ENCODE measurements around the gene HS1BP3.

HS1BP3 gene

DNA sequence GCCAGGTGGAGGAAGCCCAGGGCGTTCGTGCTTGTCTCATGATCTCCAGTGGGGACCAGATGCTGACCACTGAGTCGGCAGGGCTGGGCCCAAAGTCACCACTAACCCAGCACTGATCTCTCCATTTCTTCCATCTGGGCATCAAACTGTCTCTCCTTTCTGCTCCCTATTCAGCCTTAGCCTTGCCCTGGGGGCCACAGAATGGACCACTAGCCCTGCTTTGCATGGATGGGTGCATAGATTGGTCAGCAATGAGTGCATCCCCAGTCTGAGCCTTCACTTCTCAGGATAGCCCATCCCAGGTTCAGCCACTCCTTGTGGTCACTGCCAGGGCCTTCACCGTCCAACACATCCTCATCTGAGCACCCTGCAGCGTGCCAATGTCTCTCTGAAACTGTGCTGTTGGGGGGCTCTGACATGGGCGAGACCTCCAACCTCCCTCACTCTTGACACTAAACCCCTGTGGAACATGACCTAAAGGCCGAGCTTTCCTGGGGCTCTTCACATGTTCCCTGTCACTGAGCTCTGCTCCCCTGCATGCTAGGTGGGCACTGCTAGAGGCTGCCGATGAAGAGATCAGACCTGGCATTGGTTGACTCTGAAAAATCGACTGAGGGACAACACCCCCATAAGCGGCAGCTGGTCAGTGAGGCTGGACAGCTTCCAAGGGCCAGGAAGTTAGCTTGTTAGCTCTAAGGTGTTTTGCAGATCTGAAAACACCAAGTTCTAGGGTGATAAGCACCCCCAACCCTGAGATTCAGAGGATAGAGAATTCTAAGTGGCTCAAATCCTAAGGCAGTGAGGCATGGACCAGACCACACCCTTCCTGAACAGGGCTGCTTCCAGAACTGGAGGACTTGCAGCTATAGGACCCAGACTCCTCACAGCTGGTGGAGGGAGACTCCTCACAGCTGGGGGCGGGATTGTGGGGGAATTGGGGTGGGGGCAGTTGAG, 61.7 kb downstream of the HS1BP3 start:
- DNase-seq (ENCODE audit: low read depth in 2 of 2), result no peak

DNA sequence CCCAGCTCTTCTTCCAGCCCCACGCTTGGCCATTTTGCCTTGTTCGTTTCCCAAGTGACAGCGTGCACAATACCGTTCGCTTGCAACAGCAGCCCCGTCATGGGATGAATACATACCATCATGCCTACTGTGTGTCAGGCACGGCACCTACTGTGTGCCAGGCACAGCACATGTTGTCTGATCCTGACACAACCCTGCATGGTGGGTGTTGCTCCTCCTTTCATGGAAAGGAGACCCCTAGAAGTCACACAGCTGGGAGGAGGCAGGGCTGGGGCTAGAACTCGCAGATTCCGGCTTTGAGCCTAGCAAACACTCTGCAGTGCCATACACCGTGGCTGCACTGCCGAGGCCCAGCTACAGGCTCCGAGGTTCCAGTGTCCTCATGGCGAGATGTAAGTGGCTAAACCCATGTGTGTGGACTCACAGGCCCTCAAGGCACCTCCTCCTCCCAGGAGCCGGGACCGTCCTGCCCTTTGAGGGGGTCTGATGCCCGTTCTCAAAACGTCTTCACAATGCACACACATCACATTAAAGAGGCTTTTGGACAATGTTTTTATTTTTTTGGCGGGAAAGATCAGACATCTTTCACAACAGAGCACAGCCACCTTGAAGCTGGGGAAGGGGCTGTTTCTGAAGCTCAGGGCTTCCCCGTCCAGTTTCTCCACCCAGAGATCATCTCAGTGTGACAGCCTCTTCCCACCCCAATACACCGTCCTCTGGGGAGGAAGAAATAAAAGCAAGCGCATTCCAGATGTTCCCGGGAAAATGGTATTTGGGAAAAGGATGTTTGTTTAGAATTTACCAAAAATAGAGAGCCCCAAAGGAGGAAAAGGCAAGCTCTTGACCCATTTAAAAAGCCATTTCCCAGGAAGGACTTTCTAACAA, 64.9 kb downstream of the HS1BP3 start:
- DNase-seq (ENCODE audit: low read depth in 2 of 2), result no peak

DNA sequence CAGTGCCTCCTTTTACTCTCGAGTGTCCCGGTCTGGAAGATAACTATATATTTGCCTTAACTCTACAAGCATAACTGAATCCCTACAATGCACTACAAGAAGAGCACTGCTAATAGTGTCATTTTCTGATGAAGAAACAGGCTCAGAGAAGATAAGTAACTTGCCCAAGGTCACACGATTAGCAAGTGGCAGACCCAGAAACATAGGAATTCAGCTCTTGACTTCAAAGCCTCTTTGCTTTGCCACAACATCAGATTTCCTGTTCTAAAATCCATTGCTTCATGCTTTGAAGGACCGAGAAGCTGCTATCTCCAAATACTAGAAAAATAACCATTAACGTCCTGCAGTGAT, 65.6 kb downstream of the HS1BP3 start:
- DNase-seq (ENCODE audit: low read depth in 2 of 2), result no peak

DNA sequence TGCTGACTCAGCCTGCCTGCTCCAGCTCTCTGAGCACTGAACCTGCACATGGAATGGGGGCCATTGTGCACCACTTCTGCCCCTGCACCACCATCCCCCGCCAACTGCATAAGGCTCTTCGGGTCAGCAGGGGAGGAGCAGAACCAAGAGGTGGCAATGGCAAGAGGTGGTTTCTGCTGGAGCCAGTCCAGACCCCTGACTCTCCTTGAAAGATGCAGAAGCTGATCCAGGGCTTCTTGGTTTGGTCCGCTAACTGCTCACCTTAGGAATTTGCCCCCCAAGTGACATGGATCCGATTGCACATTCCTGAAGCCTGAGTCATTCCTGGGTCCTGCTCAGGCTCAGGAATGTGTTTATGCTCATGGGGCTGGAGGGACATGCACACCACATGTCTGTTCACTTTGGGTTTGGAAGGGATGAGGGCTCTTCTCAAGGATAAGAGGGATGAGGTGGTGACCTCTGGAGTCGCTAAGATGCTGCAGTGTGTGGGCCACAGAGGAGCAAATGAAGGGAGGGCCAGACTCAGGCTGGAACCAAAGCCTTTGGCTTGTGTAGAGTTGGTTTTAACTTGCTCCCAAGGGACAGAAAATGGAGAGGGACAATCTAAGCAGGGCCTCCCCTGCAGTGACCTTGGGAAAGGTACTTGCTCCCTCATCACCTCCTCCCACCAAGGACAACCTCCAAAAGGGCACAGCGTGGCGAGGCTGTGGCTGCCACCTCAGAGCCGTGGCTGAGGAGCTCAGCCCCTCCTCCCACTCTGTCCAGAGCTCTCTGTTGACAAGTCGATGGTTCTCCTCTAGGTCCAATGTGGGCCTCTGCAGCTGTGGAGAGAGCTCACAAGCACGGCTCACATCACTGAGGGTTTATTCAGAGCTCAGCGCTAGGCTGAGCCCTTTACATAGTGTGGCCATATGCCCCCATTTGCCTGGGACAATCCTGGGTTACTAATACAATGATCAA, 66.2 kb downstream of the HS1BP3 start:
- no peak for DNase-seq (ENCODE audit: low read depth in 2 of 2)

DNA sequence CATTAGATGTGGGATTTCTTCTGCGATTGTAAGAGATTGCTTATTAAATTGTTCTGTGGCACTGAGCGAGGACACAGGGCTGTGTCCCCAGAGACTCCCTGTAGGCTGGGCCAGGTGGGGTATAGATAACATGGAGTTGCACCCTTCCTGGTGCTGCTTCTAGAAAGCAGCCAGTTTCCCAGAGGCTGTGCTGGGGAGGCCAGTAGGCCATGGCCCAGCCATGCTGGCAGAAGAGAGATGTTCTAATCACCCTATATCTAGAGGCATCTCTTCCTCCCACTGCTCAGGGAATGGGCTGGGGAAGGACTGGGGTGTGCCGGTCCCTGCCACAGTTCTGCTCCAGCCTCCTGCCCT, 66.9 kb downstream of the HS1BP3 start:
- no peak for DNase-seq (ENCODE audit: low read depth in 2 of 2)

DNA sequence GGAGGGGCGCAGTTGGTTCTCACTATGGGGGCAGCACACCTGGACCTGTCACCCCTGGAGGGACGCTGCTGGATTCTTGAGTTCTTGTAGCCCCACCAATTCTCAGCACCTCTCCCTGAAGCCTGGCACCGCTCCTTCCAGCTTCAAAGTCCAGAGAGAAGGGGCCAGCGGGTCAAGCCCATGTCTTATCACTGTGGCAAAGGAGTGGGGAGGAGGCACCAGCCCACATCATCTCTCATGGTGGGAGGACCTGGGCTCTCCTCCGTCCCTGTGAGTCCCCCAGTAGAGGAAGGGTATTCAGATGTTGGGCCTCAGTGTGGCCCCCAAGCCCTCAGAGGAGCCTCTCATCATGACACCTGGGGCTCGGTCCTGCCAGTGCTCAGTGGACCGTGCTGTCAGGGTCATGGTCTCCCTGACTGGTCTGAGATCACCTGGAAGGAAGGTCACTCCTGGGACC, 67.4 kb downstream of the HS1BP3 start:
- DNase-seq (ENCODE audit: low read depth in 2 of 2), result no peak

DNA sequence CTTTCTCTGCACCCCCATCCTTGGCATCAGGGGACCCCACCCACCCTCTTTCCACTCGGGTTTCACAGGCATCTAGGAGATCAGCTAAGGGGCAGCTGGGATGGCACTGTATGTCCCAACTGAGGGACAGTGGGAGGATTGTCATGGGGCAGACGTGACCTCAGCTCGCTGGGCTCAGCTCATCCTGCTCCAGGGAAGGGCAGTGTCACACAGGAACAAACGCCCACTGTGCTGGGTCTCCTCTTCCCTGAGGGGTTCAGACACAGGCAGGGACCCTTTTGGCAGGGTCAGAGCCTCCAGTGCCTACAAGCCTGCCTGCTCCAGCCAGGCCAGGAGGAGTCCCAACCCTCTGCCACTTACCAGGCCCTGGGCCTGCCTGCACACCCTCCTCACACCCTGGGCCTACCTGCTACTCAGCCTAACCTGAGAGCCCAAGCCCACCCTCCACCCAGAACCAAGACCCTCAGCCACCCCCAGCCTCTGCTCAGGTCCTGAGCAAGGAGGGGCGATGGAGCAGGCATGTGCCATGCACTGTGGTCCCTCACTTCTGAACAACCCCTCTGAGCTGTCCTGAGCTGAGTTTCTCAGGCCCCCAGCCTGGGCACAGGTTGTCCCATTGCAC, 68.2 kb downstream of the HS1BP3 start:
- no peak for DNase-seq (ENCODE audit: low read depth in 2 of 2)

DNA sequence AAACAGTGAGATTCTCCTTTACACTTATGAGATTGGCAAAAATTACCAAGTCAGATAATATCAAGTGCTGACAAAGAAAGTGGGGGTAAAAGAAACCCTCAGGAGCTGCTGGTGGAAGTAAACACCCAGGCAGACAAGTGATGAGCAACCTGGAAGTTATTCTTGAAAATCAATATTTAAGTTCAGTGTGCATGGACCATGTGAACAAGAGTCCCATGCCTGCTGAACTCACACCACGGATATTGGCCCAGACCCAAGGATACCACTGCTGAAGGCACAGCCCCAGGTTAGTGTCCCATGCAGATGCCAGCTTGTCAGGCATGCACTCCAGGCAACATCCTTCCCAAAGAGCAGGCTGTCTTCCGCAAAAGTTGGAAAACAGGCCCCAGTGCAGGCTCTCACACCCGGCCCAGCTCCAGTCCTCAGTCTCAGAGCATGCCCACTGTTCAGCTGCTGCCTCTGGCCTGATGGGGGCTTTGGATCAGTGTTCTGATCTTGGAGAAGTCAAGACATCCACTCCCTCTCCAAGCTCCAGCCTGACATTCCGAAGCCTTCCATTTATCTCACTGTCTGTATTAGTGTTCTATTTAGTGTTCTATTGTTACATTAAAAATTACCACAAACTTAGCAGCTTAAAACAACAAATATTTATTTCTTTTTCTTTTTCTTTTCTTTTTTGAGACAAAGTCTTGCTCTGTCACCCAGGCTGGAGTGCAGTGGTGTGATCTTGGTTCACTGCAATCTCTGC, 70.0 kb downstream of the HS1BP3 start:
- DNase-seq (ENCODE audit: low read depth in 2 of 2), result no peak

DNA sequence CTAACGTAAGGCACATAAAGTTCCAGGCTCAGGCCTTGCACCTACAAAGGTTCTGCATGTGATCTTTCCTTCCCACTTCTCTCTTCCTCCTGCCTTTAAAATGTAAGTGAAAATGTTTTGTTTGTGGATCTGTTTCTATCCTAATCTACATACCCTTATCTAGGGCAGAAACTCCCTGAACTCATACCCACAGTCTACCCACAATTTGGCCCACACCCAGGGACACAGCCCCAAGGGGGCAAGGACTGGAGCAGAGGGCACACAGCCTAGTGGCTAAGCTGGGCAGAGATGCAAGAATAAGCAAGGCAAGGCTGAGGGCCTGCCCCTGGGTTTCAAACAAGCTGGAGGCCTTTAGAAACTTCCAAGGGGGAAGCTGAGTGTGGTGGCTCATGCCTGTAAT, 71.0 kb downstream of the HS1BP3 start:
- DNase-seq (ENCODE audit: low read depth in 2 of 2), result no peak

DNA sequence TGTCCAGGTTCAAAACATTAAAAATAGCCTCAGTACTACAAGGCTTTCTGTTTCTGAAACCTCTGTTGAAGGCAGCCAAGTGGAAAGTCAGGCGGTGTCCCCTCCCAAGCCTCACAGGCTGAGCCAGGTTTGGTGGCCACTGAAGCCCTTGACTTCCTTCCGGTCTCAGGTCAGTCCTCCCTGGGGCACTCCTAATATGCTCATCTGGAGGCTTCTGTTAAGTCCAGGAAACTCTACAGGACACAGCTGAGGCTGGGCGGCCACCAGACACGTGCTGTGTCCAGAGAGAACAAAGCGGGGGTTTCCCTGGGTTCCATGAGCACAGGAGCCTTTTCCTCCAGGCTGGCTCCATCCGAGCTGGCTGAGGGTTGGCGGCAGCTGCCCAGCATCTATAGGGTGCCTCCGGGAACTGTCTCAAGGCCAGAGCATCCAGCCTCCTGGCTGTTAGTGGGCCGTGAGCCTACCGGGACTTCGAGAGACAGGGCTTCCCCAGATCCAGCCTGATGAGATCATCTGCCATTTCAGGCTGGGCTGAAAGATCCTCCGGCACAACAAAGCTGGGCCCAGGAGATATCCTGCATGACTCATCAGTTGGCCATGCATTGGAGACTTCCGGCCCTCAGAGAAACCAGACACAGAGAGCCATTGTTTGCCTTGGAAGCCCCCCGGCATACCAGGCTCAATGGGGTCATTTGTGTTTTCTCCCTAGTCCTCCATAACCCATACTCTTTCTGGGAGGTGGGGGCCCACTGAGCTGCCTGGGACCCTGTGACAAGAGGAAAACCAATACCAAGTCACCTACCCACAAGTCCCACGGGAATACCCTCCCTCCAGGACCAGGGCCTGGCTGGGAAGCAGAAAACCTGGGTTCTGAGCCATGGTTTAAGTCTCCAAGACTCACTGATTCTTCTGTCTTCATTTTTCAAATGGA, 71.7 kb downstream of the HS1BP3 start:
- DNase-seq (ENCODE audit: low read depth in 2 of 2), result no peak

DNA sequence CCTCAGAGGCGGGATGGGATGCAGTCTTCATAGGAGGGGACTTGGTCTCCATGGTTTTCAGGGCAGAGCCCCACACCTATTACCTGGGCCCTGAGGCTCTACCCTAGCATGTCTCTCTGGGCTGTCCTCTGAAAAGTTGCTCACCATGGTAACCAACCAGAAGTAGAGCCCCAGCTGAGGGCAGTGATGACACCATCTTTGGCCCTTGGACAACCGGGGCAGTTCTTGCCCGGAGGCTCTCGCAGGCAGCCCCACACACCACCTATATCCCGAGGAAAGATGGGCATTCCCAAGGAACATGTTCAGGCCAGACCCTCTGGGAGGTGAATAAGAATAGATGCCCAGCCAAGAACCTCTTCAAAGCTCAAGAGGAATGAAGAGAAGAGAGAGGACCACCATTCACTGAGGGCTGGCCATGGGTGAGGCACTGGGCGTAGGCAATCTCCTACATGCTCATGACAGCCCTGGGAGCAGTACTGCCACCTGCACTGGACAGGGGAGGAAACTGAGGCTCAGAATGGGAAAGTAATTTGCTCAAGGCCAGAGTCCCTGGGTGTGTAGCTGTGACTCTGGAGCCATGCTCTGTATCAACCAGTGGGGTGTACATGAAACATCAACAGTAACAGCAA, 72.5 kb downstream of the HS1BP3 start:
- no peak for DNase-seq (ENCODE audit: low read depth in 2 of 2)

DNA sequence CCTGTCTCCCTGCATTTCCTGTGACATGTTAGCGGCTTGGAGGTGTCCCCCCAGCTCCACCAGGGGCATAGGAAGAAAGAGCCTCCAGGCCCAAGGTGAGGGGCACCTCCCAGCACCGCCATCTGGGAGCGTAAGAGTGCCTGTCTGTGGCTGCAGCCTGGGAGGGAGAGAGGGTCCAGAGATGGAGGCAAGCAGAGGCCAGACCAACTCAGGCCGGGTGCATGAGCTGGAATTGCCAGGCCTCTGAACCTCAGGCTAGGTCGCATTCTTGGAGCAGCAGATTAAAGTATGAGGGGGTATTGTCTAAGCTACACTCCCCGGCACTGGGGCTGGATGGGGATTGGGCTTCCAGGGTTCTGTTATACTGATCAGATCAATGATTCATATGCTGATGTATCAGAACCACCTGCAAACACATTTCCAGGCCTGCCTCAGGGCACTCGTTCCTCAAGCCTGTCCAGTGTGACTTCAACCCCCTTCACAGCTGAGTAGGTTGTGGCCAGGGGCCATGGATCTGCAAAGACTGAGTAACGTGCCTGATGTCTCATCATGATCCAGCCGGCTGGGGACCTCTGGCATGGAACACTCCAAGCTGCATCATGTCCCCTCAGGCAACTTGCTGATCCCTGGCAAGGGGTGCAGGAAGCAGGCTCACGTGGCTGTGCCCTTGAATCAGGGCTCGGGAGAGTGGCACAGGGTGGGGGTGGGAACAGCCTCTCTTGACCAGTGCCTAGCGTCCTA, 73.2 kb downstream of the HS1BP3 start:
- DNase-seq (ENCODE audit: low read depth in 2 of 2), result no peak

DNA sequence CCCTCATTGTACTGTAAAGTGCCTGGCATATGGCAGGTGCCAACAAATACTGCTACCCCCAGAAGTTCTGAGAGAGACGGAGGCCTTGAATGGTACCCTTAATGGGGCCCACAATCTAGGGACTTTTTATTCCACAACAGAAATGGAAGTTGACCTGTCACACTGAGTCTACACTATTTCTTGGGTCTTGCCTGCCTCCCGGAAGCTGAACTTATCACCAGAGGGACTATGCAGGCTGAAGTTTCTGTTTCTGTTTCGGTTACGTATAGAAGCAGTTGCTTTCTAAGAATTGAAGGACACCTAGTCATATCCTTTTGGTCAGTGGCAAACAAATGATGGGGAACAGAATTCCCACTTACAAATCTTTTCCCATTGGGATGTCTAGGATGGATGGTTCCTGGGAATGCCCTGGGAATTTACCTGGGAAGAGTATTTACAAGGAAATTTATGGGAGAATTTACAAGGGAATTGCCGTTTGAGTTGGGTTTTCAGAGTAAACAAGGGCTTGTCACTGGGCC, 74.2 kb downstream of the HS1BP3 start:
- no peak for DNase-seq (ENCODE audit: low read depth in 2 of 2)

DNA sequence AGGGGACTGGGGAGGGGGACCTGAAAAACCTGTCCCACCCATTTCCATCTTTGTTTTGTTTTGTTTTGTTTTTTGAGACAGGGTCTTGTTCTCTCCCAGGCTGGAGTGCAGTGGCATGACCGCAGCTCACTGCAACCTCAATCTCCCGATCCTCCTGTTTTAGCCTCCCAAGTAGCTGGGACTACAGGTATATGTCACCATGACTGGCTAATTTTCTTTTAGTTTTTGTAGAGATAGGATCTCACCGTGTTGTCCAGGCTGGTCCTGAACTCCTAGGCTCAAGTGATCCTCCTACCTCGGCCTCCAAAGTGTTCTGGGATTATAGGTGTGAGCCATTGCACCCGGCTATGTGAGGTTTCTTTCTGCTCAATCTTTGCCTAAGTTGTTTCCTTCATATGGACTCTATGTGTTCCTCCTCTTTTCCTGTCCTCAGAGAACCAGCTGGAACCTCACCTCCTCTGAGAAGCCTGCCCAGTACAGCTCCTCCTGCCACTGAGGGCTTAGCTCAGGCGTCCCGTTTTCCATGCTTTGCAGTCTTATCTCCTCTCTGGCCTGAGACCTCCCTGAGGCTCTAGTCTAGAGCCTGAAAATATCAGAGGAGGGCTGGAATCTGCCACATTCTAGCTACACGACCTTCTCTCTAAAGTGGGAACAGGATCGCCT, 74.8 kb downstream of the HS1BP3 start:
- no peak for DNase-seq (ENCODE audit: low read depth in 2 of 2)

DNA sequence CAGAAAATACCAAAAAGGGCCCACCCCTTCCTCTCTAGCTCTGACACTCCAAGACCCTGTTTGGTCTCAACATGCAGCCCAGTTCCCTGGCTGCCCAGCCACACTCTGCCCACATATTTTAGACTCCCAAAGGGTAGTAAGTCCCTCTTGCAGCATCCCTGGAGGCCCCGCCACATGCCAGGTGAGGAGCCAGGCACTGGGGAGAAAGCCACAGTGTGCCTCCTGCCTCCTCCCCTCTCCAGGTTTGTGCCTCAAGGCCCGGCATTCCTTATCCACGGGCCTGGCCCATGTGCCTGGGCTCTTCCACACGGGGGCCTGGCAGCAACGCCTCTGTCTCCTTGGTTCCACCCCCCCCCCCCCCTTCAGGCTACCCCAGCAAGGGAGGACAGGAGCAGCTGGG, 75.5 kb downstream of the HS1BP3 start:
- DNase-seq (ENCODE audit: low read depth in 2 of 2), result no peak

DNA sequence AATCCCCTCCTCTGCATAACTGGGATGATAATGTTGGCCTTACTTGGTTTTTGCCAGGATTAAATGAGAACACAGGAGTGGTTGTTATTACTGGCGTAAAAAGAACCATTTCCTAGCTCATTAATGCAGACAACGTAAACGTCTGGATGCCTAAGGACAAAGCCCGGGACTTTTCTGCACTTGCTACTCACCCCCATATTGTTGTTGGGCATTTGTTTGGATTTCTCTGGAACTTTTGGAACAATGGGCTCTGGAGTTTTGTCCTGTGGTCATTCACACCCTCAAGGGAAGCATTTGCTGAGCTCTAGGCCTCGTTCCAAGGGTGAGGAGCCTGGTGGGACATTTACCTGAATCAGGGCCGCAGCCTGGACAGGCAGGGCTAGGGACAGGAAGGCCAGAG, 76.0 kb downstream of the HS1BP3 start:
- no peak for DNase-seq (ENCODE audit: low read depth in 2 of 2)

DNA sequence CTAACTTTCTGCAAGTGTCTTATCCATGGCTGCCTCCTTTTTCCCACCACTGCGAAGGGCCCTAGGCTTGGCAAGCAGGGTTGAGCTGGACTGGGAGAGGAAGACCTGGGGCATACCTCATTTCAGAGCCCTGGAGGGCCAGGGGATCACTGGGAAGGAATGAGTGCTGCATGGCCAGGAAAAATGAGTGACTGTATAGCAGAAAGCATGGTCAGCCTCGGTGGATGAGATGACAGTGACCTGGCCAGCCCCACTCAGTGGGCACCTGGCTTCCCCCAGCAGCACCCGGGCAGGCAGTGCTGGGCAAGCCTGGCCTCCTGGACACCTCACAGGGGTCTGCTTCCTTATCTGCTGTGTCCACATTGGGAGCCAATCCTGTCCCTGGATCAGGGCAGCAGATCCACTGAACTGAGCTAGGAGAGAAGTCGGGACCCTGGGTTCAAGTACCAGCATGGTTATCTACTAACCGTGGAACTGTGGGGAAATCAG, 76.4 kb downstream of the HS1BP3 start:
- DNase-seq (ENCODE audit: low read depth in 2 of 2), result no peak

All from stimulated activated CD4-positive, alpha-beta T cell treated with anti-CD3 and anti-CD28 coated beads, Interleukin-1b, Interleukin-23, amount 100 ng/mL, for 1 hour (primary cell).